AG04449 (cell line): ENCODE data around the gene C12orf56.

Experiments
- CTCF ChIA-PET: fragments of 350-600 bp; formaldehyde crosslinking; extraction: SDS; loops from one replicate; lab custom pipeline; 2021; ENCODE audit warnings: antibody characterized with exemption; lab: Yijun Ruan, JAX
- POLR2A ChIA-PET: fragments of 400-600, 350-600 bp; formaldehyde crosslinking; extraction: SDS; loops from one replicate; lab custom pipeline; 2020; ENCODE audit warnings: antibody characterized with exemption, inconsistent platforms; lab: Yijun Ruan, JAX
- DNase-seq: peaks from one replicate; pipeline ENCODE4 v3.0.0-alpha.2; 2010; ENCODE audit warnings: low read depth, low spot score
- H3K4me3 ChIP-seq: 2 replicates; pipeline ENCODE4 v1.5.1; 2011; ENCODE audit warnings: low read depth, mild to moderate bottlenecking, control low read depth, low read length
- CTCF ChIP-seq: IDR thresholded peaks from one replicate; pipeline ENCODE4 v1.5.1; 2011; ENCODE audit warnings: mild to moderate bottlenecking, moderate library complexity, low read length, control low read depth, inconsistent platforms; ENCODE audit not compliant: insufficient read depth; ENCODE audit errors: missing control alignments

The C12orf56 gene

GRCh38 chr12:64240781-64241180 is 149.8 kb downstream of the C12orf56 start:
- TF ChIP-seq CTCF: no peak
- ChIA-PET POLR2A (no interaction called here), CTCF (interaction anchor here (0.8 to 4.8 kb wide), 5 partner anchors 15 to 414 kb away, joined by 3 to 24 read pairs (median 15); partner anchors contain the start of gene SRGAP1)
- no peak for DNase-seq
- no peak overlapping the region for H3K4me3 ChIP-seq

- POLR2A ChIA-PET: no interaction called here
- CTCF ChIA-PET: interaction anchor here (1.3 to 3.1 kb wide), 5 partner anchors 19 to 411 kb away, joined by 4 to 28 read pairs (median 4); no protein-coding TSS in a partner anchor
- TF ChIP-seq CTCF: no peak
- H3K4me3 ChIP-seq: no peak overlapping the region
- DNase-seq: no peak
Measured at GRCh38 chr12:64237382-64237781, 153.2 kb downstream of the C12orf56 start.

- H3K4me3 ChIP-seq: no peak overlapping the region
- ChIA-PET CTCF (interaction anchor here (0.5 to 3.1 kb wide), 10 partner anchors 8 to 414 kb away, joined by 3 to 28 read pairs (median 4); partner anchors contain the start of gene SRGAP1), POLR2A (no interaction called here)
- peak; percentile 20 for TF ChIP-seq CTCF
- DNase-seq: no peak
Measured at GRCh38 chr12:64236549-64236948, 154.0 kb downstream of the C12orf56 start.

GRCh38 chr12:64232196-64232595 is 158.4 kb downstream of the C12orf56 start:
- ChIA-PET POLR2A (interaction anchor here (1.1 kb wide), 1 partner anchor 10 kb away, joined by 3 read pairs; the partner anchor contains the start of gene KICS2), CTCF (interaction anchor here (1.1 kb wide), 1 partner anchor 388 kb away, joined by 3 read pairs; the partner anchor contains the start of gene SRGAP1)
- no peak for TF ChIP-seq CTCF
- DNase-seq: no peak
- H3K4me3 ChIP-seq: no peak overlapping the region

GRCh38 chr12:64229796-64230195 is 160.8 kb downstream of the C12orf56 start:
- no peak for DNase-seq
- ChIA-PET CTCF (no interaction called here), POLR2A (no interaction called here)
- H3K4me3 ChIP-seq: no peak overlapping the region
- no peak for TF ChIP-seq CTCF

- no peak overlapping the region for H3K4me3 ChIP-seq
- DNase-seq: no peak
- no peak for TF ChIP-seq CTCF
- CTCF ChIA-PET: no interaction called here
- POLR2A ChIA-PET: no interaction called here
Measured at GRCh38 chr12:64229240-64229639, 161.3 kb downstream of the C12orf56 start.
